Esophagus squamous epithelium (tissue), 5 donors: ENCODE data around the gene TRANK1. TPM values are rescaled to one million over a fixed set of nuclear protein-coding genes. Genes with fewer than 3 reads are reported as not detected.
"Not testable (repeated sequence)": the region's sequence is repeated elsewhere in the genome, so short reads cannot be mapped to it uniquely, and the experiment has no call there.

Experiments used
- DNase-seq: peaks from one replicate; lab custom pipeline; 2025; lab: John Stamatoyannopoulos, UW
- H3K27ac ChIP-seq, 4 donors: fragments of 200-600 bp; sonication (generic); one replicate each; pipeline ENCODE4 v1.5.1; 2016 to 2019; ENCODE audit warnings: mild to moderate bottlenecking in 1 of 4
- H3K27me3 ChIP-seq, 4 donors: fragments of 200-600 bp; sonication (generic); 1 replicate in 3 of 4; 2 replicates in 1 of 4; pipeline versions ENCODE4 v1.5.1 to v1.6.0; 2017 to 2021; ENCODE audit warnings: antibody characterized with exemption in 1 of 4
- H3K36me3 ChIP-seq, 3 donors: fragments of 200-600 bp; sonication (generic); one replicate each; pipeline ENCODE4 v1.5.1; 2016 to 2019
- H3K4me1 ChIP-seq, 3 donors: fragments of 200-600 bp; sonication (generic); one replicate each; pipeline ENCODE4 v1.5.1; 2017 to 2019
- H3K4me3 ChIP-seq, 4 donors: fragments of 200-600 bp; sonication (generic); 1 replicate in 3 of 4; 2 replicates in 1 of 4; pipeline ENCODE4 v1.5.1; 2016 to 2019; ENCODE audit warnings: mild to moderate bottlenecking in 2 of 4, moderate library complexity in 1 of 4
- H3K9me3 ChIP-seq, 3 donors: fragments of 200-600 bp; sonication (generic); one replicate each; pipeline ENCODE4 v1.5.1; 2016 to 2019
- CTCF ChIP-seq, 6 experiments: fragments of 450-650 bp in 4 of 6; fragments of 200-600 bp in 2 of 6; sonication (generic) in 2 of 6; IDR thresholded peaks; one replicate each; pipeline ENCODE4 v1.5.1; 2016 to 2019; ENCODE audit warnings: antibody characterized with exemption in 6 of 6, mild to moderate bottlenecking in 4 of 6, moderate library complexity in 4 of 6
- POLR2A ChIP-seq, 4 donors: fragments of 450-650 bp; IDR thresholded peaks; one replicate each; pipeline ENCODE4 v1.6.1; 2017; ENCODE audit warnings: antibody characterized with exemption in 4 of 4, mild to moderate bottlenecking in 4 of 4, moderate library complexity in 3 of 4
- WGBS, 2 donors: methylation state at CpG; one replicate each; pipeline ENCODE4 v1.1.5; 2018; 5-methylcytosine and 5-hydroxymethylcytosine counted together
- intact Hi-C: fragments of 100-400 bp; cut with DNase I; formaldehyde crosslinking; loops from one replicate; pipeline ENCODE4 v1.15.0; 2022
- total RNA-seq, 4 donors: library from RNA; depleted of rRNA; stranded (reverse); fragments of >200 nt; gene quantifications; one replicate each; pipeline ENCODE4 v1.1.0, GENCODE V29; 2016
- donor health status: DM: yes; HTN: yes; CAD: no.

Gene TRANK1
- total RNA-seq, 4 donors from 2014 or later: 1.8 to 6.3 (median 3.7) TPM

- WGBS, 2 donors: 88 to 93% methylated on average over 1 of the region's 1 CpG
- Histone ChIP-seq H3K27ac (no peak overlapping the region), H3K36me3 (peaks cover 0 to 65% (median 3%) of the 10 kb centered on the region in 3 donors), H3K27me3 (no peaks in the 10 kb centered on the region), H3K4me1 (peaks cover 0 to 14% (median 0%) of the 10 kb centered on the region in 3 donors), H3K9me3 (no peaks in the 10 kb centered on the region), H3K4me3 (no peak overlapping the region)
- no peak for DNase-seq
- intact Hi-C loops: no loop called here
- TF ChIP-seq CTCF (IDR thresholded peaks at IDR 0.05) (no peak), POLR2A (IDR thresholded peaks at IDR 0.05) (no peak)
Measured at GRCh38 chr3:36894914-36895313, 49.9 kb downstream of the TRANK1 start.

- Histone ChIP-seq H3K4me3 (no peak overlapping the region), H3K27ac (no peak overlapping the region), H3K4me1 (peaks cover 0 to 14% (median 0%) of the 10 kb centered on the region in 3 donors), H3K27me3 (no peaks in the 10 kb centered on the region), H3K36me3 (peaks cover 0 to 69% (median 3%) of the 10 kb centered on the region in 3 donors), H3K9me3 (no peaks in the 10 kb centered on the region)
- intact Hi-C loops: no loop called here
- WGBS, 2 donors: 92 to 100% methylated on average over 1 of the region's 1 CpG
- TF ChIP-seq POLR2A (IDR thresholded peaks at IDR 0.05) (no peak), CTCF (IDR thresholded peaks at IDR 0.05) (no peak)
- DNase-seq: no peak
Measured at GRCh38 chr3:36893826-36894225, 51.0 kb downstream of the TRANK1 start.

- intact Hi-C loops: no loop called here
- DNase-seq: peak; percentile 5
- Histone ChIP-seq H3K27ac (peak overlapping the region in 2 of 4 donors; percentile 34 to 48), H3K4me3 (no peak overlapping the region), H3K4me1 (peaks cover 0 to 14% (median 0%) of the 10 kb centered on the region in 3 donors), H3K9me3 (no peaks in the 10 kb centered on the region), H3K36me3 (peaks cover 0 to 69% (median 3%) of the 10 kb centered on the region in 3 donors), H3K27me3 (no peaks in the 10 kb centered on the region)
- 72 to 77% methylated on average over 2 of the region's 2 CpGs for WGBS, 2 donors
- TF ChIP-seq POLR2A (IDR thresholded peaks at IDR 0.05): no peak
- no peak for TF ChIP-seq CTCF (IDR thresholded peaks at IDR 0.05)
Measured at GRCh38 chr3:36893137-36893557, 51.7 kb downstream of the TRANK1 start.

GRCh38 chr3:36892457-36893136 lies 52.3 kb downstream of the TRANK1 start:
- TF ChIP-seq POLR2A (IDR thresholded peaks at IDR 0.05) (no peak), CTCF (IDR thresholded peaks at IDR 0.05) (no peak)
- 78 to 88% methylated on average over 12 of the region's 12 CpGs for WGBS, 2 donors
- no peak overlapping the region for H3K4me3 ChIP-seq
- H3K4me1 ChIP-seq: peaks cover 0 to 14% (median 0%) of the 10 kb centered on the region in 3 donors
- no peak for DNase-seq
- peak overlapping the region in 1 of 4 donors; percentile 48 for H3K27ac ChIP-seq
- H3K9me3 ChIP-seq: no peaks in the 10 kb centered on the region
- intact Hi-C loops: no loop called here
- H3K27me3 ChIP-seq: no peaks in the 10 kb centered on the region
- H3K36me3 ChIP-seq: peaks cover 0 to 66% (median 3%) of the 10 kb centered on the region in 3 donors

- no peak overlapping the region for H3K4me3 ChIP-seq
- no peaks in the 10 kb centered on the region for H3K9me3 ChIP-seq
- no peaks in the 10 kb centered on the region for H3K27me3 ChIP-seq
- no peak for TF ChIP-seq CTCF (IDR thresholded peaks at IDR 0.05)
- TF ChIP-seq POLR2A (IDR thresholded peaks at IDR 0.05): no peak
- H3K36me3 ChIP-seq: peaks cover 0 to 61% (median 3%) of the 10 kb centered on the region in 3 donors
- H3K27ac ChIP-seq: no peak overlapping the region
- peaks cover 0 to 14% (median 0%) of the 10 kb centered on the region in 3 donors for H3K4me1 ChIP-seq
- no peak for DNase-seq
- WGBS, 2 donors: 62 to 72% methylated on average over 4 of the region's 4 CpGs
- intact Hi-C loops: no loop called here
Measured at GRCh38 chr3:36891701-36892160, 53.1 kb downstream of the TRANK1 start.

- 83% methylated on average over 4 of the region's 7 CpGs; no CpG with 5 or more reads in 1 of the 2 donors for WGBS, 2 donors
- DNase-seq, H3K27me3 ChIP-seq, intact Hi-C loops, H3K9me3 ChIP-seq, H3K27ac ChIP-seq, H3K4me3 ChIP-seq: not testable (repeated sequence)
- Histone ChIP-seq H3K4me1 (peaks cover 0 to 14% (median 0%) of the 10 kb centered on the region in 3 donors), H3K36me3 (peaks cover 0 to 59% (median 3%) of the 10 kb centered on the region in 3 donors)
Measured at GRCh38 chr3:36891097-36891496, 53.8 kb downstream of the TRANK1 start.
